Measurements from ENCODE around the gene PDE9A. TPM values are rescaled to one million over a fixed set of nuclear protein-coding genes. Genes with fewer than 3 reads are reported as not detected.

Gene PDE9A
- total RNA-seq, 1 experiment from 2014 or later = 31.9 TPM

- Histone ChIP-seq H2BK12ac (ENCODE audit: insufficient read length, low read depth, low read length) (no peak overlapping the region), H2AFZ (ENCODE audit: low read length) (no peak overlapping the region), H3K4ac (ENCODE audit: low read depth, low read length) (no peak overlapping the region), H4K5ac (ENCODE audit: insufficient read length, low read depth, low read length) (no peak overlapping the region), H3K4me2 (ENCODE audit: insufficient read depth, insufficient read length, low read length) (no peak overlapping the region), H3K27me3 (ENCODE audit: insufficient read depth, low read length) (no peaks in the 10 kb centered on the region), H4K91ac (ENCODE audit: insufficient read length, low read depth, low read length) (no peak overlapping the region), H3K79me2 (ENCODE audit: insufficient read depth, low read length) (peaks cover 17% of the 10 kb centered on the region; the same call in 1 of the 2 replicates), H3K9me3 (ENCODE audit: control insufficient read depth, low read depth, low read length) (no peaks in the 10 kb centered on the region), H2AK5ac (ENCODE audit: insufficient read length, low read length) (no peak overlapping the region), H2BK15ac (ENCODE audit: low read depth, low read length) (no peak overlapping the region), H3K23me2 (ENCODE audit: insufficient read length, low read depth, low read length, poor library complexity, severe bottlenecking) (peaks cover 14% of the 10 kb centered on the region), H3K27ac (ENCODE audit: insufficient read length, low read depth, low read length) (no peak overlapping the region), H4K8ac (replicated peaks; ENCODE audit: insufficient read length, low read depth, low read length) (no peak overlapping the region), H2BK5ac (ENCODE audit: insufficient read length, low read length) (no peak overlapping the region), H3T11ph (ENCODE audit: low read length) (no peak overlapping the region), H2BK20ac (ENCODE audit: low read depth, low read length, poor library complexity, severe bottlenecking) (no peak overlapping the region), H3K9ac (ENCODE audit: extremely low read depth, insufficient read length, low read length) (no peak overlapping the region), H3K23ac (ENCODE audit: insufficient read length, low read depth, low read length) (no peak overlapping the region), H3K79me1 (ENCODE audit: insufficient read depth, low read depth, low read length, poor library complexity, severe bottlenecking) (no peaks in the 10 kb centered on the region), H4K20me1 (ENCODE audit: control insufficient read depth, insufficient read depth, insufficient read length) (no peaks in the 10 kb centered on the region), H3K18ac (ENCODE audit: insufficient read length, low read depth, low read length) (no peak overlapping the region), H2BK120ac (ENCODE audit: low read depth, low read length, poor library complexity, severe bottlenecking) (no peak overlapping the region), H3K4me1 (ENCODE audit: insufficient read depth, low read length) (peaks cover 10% of the 10 kb centered on the region; the same call in 1 of the 2 replicates), H3K14ac (ENCODE audit: insufficient read depth, low read length) (no peak overlapping the region), H3K56ac (ENCODE audit: insufficient read length, low read depth, low read length) (no peak overlapping the region)
- no CpG with 5 or more reads among the region's 16 CpGs for WGBS (ENCODE audit: extremely low coverage, insufficient read length, low lambda C conversion rate)
- peaks cover 2 to 8% (median 4%) of the 10 kb centered on the region in 3 experiments; a peak in 5 of 7 replicates for H3K36me3 Mint-ChIP-seq (ENCODE audit: insufficient read depth in 1 of 3, low read depth in 3 of 3)
- peaks cover 35% of the 10 kb centered on the region in 2 experiments for H3K4me1 Mint-ChIP-seq
- H3K27ac Mint-ChIP-seq = no peak overlapping the region
- peak overlapping the region; percentile 81 to 92; a peak in 4 of 5 replicates for H3K4me3 Mint-ChIP-seq
- no peak for DNase-seq
- TF ChIP-seq CTCF (conservative IDR thresholded peaks at IDR 0.05) = no peak
- H3K9me3 Mint-ChIP-seq = no peaks in the 10 kb centered on the region; a peak in 3 of 5 replicates
- peaks cover 24% of the 10 kb centered on the region for H3K27me3 Mint-ChIP-seq (ENCODE audit: low read depth)
Measured at GRCh38 chr21:42651515-42652401, 1.7 kb upstream of the PDE9A start.
